Stimulated activated naive CD8-positive, alpha-beta T cell treated with anti-CD3 and anti-CD28 coated beads, Interleukin-15, Interleukin-2, amounts not matched to agents 100 ng/mL and 50 ng/mL, for 24 hours (primary cell): Measurements from ENCODE around the gene ZBTB8OS.
"Not testable (repeated sequence)": the region's sequence is repeated elsewhere in the genome, so short reads cannot be mapped to it uniquely, and the experiment has no call there.

ENCODE experiments used
- H3K27ac Mint-ChIP-seq: one replicate; pipeline ENCODE4 v1.8.0; 2021; ENCODE audit warnings: mild to moderate bottlenecking, mixed read lengths
- H3K27me3 Mint-ChIP-seq: one replicate; pipeline ENCODE4 v1.8.0; 2021; ENCODE audit warnings: mixed read lengths
- H3K36me3 Mint-ChIP-seq: one replicate; pipeline ENCODE4 v1.8.0; 2021; ENCODE audit warnings: low read depth, mixed read lengths
- H3K4me1 Mint-ChIP-seq: one replicate; pipeline ENCODE4 v1.8.0; 2021; ENCODE audit warnings: low read depth, mixed read lengths
- H3K4me3 Mint-ChIP-seq: one replicate; pipeline ENCODE4 v1.8.0; 2021; ENCODE audit warnings: mild to moderate bottlenecking, mixed read lengths
- H3K9me3 Mint-ChIP-seq: one replicate; pipeline ENCODE4 v1.8.0; 2021; ENCODE audit warnings: mixed read lengths

ZBTB8OS gene

GRCh38 chr1:32666901-32667566, 16.7 kb upstream of the ZBTB8OS start:
- Mint-ChIP-seq H3K27ac (no peak overlapping the region), H3K36me3 (peaks cover 62% of the 10 kb centered on the region), H3K9me3 (no peaks in the 10 kb centered on the region), H3K27me3 (no peaks in the 10 kb centered on the region), H3K4me3 (no peak overlapping the region), H3K4me1 (peaks cover 3% of the 10 kb centered on the region)

DNA sequence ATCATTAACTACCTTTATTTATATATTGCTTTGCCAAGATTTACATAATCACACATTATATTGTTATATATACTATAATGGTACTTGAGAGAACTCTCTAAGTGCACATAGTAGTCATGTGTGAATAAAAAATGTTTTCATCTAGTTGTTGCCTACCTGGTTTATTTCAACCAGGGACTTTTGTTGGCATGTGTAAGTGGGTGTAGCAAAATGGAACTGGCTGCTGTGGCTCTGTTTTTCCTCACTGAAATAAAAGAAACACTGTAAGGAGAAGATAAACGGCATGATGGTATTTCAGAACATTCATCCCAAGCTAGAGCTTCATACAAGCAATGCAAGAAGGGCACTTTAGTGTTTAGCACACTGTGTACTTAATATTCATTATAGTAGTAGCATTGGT, 15.6 kb upstream of the ZBTB8OS start:
- H3K27ac Mint-ChIP-seq: no peak overlapping the region
- H3K36me3 Mint-ChIP-seq: peaks cover 68% of the 10 kb centered on the region
- H3K4me3 Mint-ChIP-seq: no peak overlapping the region
- no peaks in the 10 kb centered on the region for H3K27me3 Mint-ChIP-seq
- peaks cover 7% of the 10 kb centered on the region for H3K4me1 Mint-ChIP-seq
- H3K9me3 Mint-ChIP-seq: no peaks in the 10 kb centered on the region

GRCh38 chr1:32659581-32659980, 9.2 kb upstream of the ZBTB8OS start:
- Mint-ChIP-seq H3K27ac (no peak overlapping the region), H3K27me3 (no peaks in the 10 kb centered on the region), H3K36me3 (peaks cover 70% of the 10 kb centered on the region), H3K4me1 (peaks cover 34% of the 10 kb centered on the region), H3K4me3 (no peak overlapping the region), H3K9me3 (no peaks in the 10 kb centered on the region)

DNA sequence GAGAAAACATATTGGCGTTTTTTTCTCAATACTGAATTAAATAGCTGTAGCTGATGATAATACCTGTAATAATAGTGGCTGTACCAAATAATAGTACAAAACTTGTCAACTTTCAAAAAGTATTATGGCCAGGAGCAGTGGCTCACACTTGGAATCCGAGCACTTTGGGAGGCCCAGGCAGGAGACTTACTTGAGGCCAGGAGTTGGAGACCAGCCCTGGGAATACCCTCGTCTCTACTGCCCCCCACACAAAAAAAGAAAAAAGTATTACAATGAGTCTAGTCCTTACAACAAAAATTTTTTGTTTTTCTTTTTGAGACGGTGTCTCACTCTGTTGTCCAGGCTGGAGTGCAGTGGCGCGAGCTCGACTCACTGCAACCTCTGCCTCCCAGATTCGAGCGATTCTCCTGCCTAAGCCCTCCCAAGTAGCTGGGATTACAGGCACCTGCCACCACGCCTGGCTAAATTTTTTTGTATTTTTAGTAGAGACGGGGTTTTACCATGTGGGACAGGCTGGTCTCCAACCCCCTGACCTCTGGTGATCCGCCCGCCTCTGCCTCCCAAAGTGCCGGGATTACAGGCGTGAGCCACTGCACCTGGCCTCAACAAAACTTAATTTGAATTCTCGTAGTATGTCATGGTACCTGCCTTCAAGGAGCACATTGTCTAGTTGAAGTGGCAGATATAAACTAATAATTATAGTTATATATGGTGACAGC, 2.1 kb upstream of the ZBTB8OS start:
- Mint-ChIP-seq H3K36me3 (peaks cover 62% of the 10 kb centered on the region), H3K27me3 (no peaks in the 10 kb centered on the region), H3K4me3 (peak overlapping the region; percentile 99), H3K4me1 (peaks cover 75% of the 10 kb centered on the region), H3K27ac (peak overlapping the region; percentile 100), H3K9me3 (no peaks in the 10 kb centered on the region)

- no peaks in the 10 kb centered on the region for H3K27me3 Mint-ChIP-seq
- peaks cover 54% of the 10 kb centered on the region for H3K36me3 Mint-ChIP-seq
- peak overlapping the region; percentile 100 for H3K27ac Mint-ChIP-seq
- no peaks in the 10 kb centered on the region for H3K9me3 Mint-ChIP-seq
- peak overlapping the region; percentile 99 for H3K4me3 Mint-ChIP-seq
- peaks cover 71% of the 10 kb centered on the region for H3K4me1 Mint-ChIP-seq
These were observed 1.2 kb upstream of the ZBTB8OS start for GRCh38 chr1:32651461-32652073.

DNA sequence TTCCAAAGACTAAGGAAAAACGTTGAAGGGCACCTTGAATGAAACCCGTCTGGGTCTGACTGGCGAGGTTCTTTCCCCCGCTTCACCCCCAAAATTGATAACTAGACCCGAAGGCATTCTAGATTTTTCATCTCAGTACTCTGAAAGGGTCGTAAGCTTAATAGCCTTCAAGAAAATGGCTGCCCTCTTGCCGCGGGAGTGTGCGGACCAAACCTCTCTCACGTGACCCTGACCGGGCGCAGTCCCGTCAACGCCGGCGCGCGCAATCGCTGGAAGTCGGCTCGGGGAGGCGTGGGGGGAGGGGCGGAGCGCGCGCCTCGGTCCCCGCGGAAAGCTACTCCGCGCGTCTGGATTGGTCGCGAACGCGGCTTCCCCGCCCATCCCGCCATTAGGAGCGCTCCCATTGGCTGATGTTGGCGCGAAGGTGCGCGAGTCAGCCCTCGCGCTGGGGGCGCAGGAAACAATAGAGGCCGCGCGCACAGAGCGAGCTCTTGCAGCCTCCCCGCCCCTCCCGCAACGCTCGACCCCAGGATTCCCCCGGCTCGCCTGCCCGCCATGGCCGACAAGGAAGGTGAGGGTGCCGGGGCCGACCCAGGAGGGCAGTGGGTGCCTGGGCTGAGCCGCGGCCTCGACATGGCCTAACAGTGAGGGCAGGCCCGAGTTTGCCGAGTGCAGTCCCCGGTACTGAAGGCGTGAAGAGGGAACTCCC, 556 bp upstream of the ZBTB8OS start, which contains the start of gene RBBP4:
RBBP4 (plus strand) TSS at position 457 of the 709 bp plus-strand sequence; CDS start at position 556, 99 bp downstream.
- peak within 1 kb of the TSS; percentile 99 for H3K4me3 Mint-ChIP-seq
- no peaks in the 10 kb centered on the region for H3K27me3 Mint-ChIP-seq
- H3K9me3 Mint-ChIP-seq: no peaks in the 10 kb centered on the region
- H3K4me1 Mint-ChIP-seq: peaks cover 70% of the 10 kb centered on the region
- peak within 1 kb of the TSS; percentile 100 for H3K27ac Mint-ChIP-seq
- H3K36me3 Mint-ChIP-seq: peaks cover 52% of the 10 kb centered on the region

- peaks cover 47% of the 10 kb centered on the region for H3K4me1 Mint-ChIP-seq
- H3K4me3 Mint-ChIP-seq: peak overlapping the region; percentile 99
- no peaks in the 10 kb centered on the region for H3K27me3 Mint-ChIP-seq
- peak overlapping the region; percentile 73 for H3K27ac Mint-ChIP-seq
- H3K9me3 Mint-ChIP-seq: no peaks in the 10 kb centered on the region
- H3K36me3 Mint-ChIP-seq: peaks cover 33% of the 10 kb centered on the region
These were observed 2.8 kb downstream of the ZBTB8OS start for GRCh38 chr1:32647308-32648134.

GRCh38 chr1:32644426-32644825, 5.9 kb downstream of the ZBTB8OS start:
- Mint-ChIP-seq H3K27ac (no peak overlapping the region), H3K4me1 (peaks cover 32% of the 10 kb centered on the region), H3K4me3 (no peak overlapping the region), H3K9me3 (no peaks in the 10 kb centered on the region), H3K27me3 (no peaks in the 10 kb centered on the region), H3K36me3 (peaks cover 24% of the 10 kb centered on the region)

DNA sequence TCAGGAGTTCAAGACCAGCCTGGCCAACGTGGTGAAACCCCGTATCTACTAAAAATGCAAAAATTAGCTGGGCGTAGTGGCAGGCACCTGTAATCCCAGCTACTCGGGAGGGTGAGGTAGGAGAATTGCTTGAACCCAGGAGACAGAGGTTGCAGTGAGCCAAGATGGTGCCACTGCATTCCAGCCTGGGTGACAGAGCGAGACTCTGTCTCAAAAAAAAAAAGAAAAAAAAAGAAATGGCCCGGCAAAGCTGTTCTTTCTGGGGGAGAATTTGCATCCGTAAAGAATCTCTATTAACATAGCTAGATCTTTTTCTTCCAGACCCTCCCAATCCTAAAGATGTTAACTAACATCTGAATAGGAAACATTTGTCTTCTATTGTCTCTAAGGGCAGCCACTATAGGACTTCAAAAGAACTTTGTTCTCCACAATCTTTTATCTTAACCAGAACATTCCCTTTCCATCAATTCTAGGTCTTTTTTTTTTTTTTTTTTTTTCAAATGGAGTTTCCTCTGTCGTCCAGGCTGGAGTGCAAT, 8.0 kb downstream of the ZBTB8OS start:
- H3K27ac Mint-ChIP-seq, H3K4me3 Mint-ChIP-seq, H3K9me3 Mint-ChIP-seq, H3K27me3 Mint-ChIP-seq: not testable (repeated sequence)
- peaks cover 20% of the 10 kb centered on the region for H3K36me3 Mint-ChIP-seq
- peaks cover 16% of the 10 kb centered on the region for H3K4me1 Mint-ChIP-seq

DNA sequence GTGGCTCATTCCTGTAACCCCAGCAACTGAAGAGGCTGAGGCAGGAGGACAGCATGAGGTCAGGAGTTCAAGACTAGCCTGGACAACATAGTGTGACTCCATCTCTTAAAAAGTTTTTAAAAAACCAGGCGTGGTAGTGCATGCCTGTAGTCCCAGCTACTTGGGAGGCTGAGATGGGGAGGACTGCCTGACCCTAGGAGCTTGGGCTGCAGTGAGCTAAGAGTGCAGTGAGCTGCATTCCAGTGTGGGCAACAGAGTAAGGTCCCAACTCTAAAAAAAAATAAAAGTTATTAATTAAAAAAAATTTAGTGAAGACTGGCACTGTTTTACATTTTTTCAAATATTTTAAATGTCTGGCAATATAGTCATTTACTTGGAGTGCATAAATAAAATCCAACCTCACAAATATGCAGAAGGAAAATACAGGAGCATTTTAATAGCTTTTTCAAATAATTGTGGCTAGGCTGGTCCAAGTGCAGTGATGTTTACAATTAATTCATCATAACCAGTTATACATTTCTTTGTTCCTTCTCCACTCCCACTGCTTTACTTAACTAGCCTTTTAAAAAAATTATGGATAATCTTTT, 10.8 kb downstream of the ZBTB8OS start:
- Mint-ChIP-seq H3K36me3 (peaks cover 17% of the 10 kb centered on the region), H3K9me3 (no peaks in the 10 kb centered on the region), H3K4me3 (no peak overlapping the region), H3K27me3 (no peaks in the 10 kb centered on the region), H3K27ac (no peak overlapping the region), H3K4me1 (peaks cover 3% of the 10 kb centered on the region)

- no peaks in the 10 kb centered on the region for H3K9me3 Mint-ChIP-seq
- H3K4me3 Mint-ChIP-seq: no peak overlapping the region
- no peaks in the 10 kb centered on the region for H3K27me3 Mint-ChIP-seq
- peaks cover 32% of the 10 kb centered on the region for H3K36me3 Mint-ChIP-seq
- peaks cover 3% of the 10 kb centered on the region for H3K4me1 Mint-ChIP-seq
- H3K27ac Mint-ChIP-seq: no peak overlapping the region
These were observed 13.3 kb downstream of the ZBTB8OS start for GRCh38 chr1:32636914-32637645.

DNA sequence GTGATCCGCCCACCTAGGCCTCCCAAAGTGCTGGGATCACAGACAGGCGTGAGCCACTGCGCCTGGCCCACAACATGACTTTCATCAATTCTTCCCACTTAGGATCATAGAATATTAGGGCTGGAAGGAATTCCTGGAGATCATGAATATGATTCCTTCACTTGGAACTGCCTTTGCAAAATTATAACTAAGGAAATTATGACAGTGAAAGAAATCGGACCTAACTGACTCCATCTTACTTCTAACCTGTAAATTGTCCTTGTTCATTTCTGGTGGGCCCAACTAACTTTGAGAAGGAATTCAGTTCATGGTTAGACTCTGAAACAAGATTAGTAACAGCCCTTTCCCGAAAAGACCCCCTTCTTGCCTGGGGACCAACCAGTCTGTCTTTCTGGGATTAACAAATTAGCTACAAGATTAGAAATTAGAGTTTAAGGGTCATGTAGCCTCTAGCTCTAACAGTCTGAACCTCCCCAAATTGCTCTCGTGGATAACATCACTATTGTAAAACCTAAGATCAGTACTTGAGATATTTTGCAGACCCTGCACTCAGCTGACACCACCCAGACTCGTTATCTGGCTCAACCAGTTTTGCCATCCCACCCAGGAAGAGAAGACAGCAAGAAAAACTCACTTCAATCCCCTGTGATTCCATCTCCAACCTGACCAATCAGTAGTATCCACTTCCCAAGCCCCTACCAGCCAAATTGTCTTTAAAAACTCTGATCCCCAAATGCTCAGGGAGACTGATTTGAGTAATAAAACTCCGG, 14.7 kb downstream of the ZBTB8OS start:
- H3K27ac Mint-ChIP-seq: no peak overlapping the region
- H3K27me3 Mint-ChIP-seq: no peaks in the 10 kb centered on the region
- H3K9me3 Mint-ChIP-seq: no peaks in the 10 kb centered on the region
- no peaks in the 10 kb centered on the region for H3K4me1 Mint-ChIP-seq
- no peak overlapping the region for H3K4me3 Mint-ChIP-seq
- H3K36me3 Mint-ChIP-seq: peaks cover 36% of the 10 kb centered on the region

GRCh38 chr1:32632829-32633228, 17.5 kb downstream of the ZBTB8OS start:
- Mint-ChIP-seq H3K27me3 (no peaks in the 10 kb centered on the region), H3K9me3 (no peaks in the 10 kb centered on the region), H3K4me3 (no peak overlapping the region), H3K27ac (peak overlapping the region; percentile 36), H3K36me3 (peaks cover 46% of the 10 kb centered on the region), H3K4me1 (peaks cover under 1% of the 10 kb centered on the region)
